ENCODE data around the gene DTNBP1.

DNA sequence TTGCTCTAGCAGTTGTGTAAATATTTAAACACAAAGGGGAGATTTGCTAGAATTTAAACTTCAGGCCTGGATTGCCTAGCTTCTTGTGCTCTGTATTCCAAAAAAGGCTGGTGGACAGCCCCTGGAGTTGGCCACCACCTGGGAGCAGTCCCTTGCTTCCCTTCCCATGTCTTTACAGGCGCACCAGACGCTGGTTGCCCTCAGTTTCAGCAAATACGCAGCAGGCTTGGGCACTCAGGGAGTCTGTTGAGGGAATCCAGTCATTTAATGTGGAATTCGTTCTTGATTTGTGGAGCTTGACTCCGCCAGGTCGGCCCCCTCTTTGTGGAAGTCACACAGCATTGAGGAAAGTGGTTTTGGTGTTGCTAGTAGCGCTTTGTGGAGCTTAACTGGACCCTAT lies 156.8 kb downstream of the DTNBP1 start:
- TF ChIP-seq CTCF (conservative IDR thresholded peaks at IDR 0.05 in 1 of 2, IDR thresholded peaks at IDR 0.05 in 1 of 2; ENCODE audit: low read depth in 1 of 2, low read length in 2 of 2) (no peak), EZH2 (IDR thresholded peaks at IDR 0.05; ENCODE audit: low read length, missing control alignments) (no peak)
